Psoas muscle (tissue), 8 donors: ENCODE results near the gene TTR. TPM values are rescaled to one million over a fixed set of nuclear protein-coding genes. Genes with fewer than 3 reads are reported as not detected.

Source experiments
- ATAC-seq, 4 donors: fragments of 200-7000 bp; cut with Tn5 transposase; one replicate each; pipeline ENCODE4 v1.9.1; 2020; ENCODE audit warnings: moderate library complexity in 3 of 4, mild to moderate bottlenecking in 2 of 4
- DNase-seq, 2 donors: peaks; one replicate each; pipeline ENCODE4 v3.0.0-alpha.2; 2020
- H3K27ac ChIP-seq: fragments of 200-600 bp; one replicate; pipeline ENCODE4 v1.8.0; 2022
- H3K27me3 ChIP-seq, 3 donors: fragments of 200-600 bp in 1 of 3; one replicate each; pipeline versions ENCODE4 v1.6.1 to v1.8.0; 2013 to 2022; ENCODE audit warnings: low read length in 2 of 3, mild to moderate bottlenecking in 2 of 3, moderate library complexity in 1 of 3; ENCODE audit not compliant: insufficient read depth in 3 of 3
- H3K36me3 ChIP-seq, 2 donors: fragments of 200-600 bp in 1 of 2; one replicate each; pipeline versions ENCODE4 v1.6.1 to v1.8.0; 2013 to 2022; ENCODE audit warnings: low read depth in 1 of 2, mild to moderate bottlenecking in 1 of 2, moderate library complexity in 1 of 2; ENCODE audit not compliant: insufficient read depth in 1 of 2
- H3K4me1 ChIP-seq: fragments of 200-600 bp; one replicate; pipeline ENCODE4 v1.8.0; 2022
- H3K4me3 ChIP-seq: fragments of 200-600 bp; one replicate; pipeline ENCODE4 v1.8.0; 2022; ENCODE audit warnings: mild to moderate bottlenecking
- H3K9me3 ChIP-seq: fragments of 200-600 bp; one replicate; pipeline ENCODE4 v1.8.0; 2022
- CTCF ChIP-seq: fragments of 200-600 bp; IDR thresholded peaks from one replicate; pipeline ENCODE4 v1.8.0; 2022; ENCODE audit warnings: antibody characterized with exemption
- WGBS, 3 donors: extraction: QIAGEN DNeasy Blood & Tissue Kit; methylation state at CpG; one replicate each; pipeline versions ENCODE4 v1.1.6 to v1.1.7; 2013; 5-methylcytosine and 5-hydroxymethylcytosine counted together
- intact Hi-C, 2 donors: fragments of 100-400 bp; cut with DNase I; formaldehyde crosslinking; loops; one replicate each; pipeline versions ENCODE4 v1.11.0 to v1.14.2; 2022
- polyA plus RNA-seq, 3 donors: library from polyadenylated mRNA; stranded (reverse); fragments of 200-250 nt; gene quantifications; one replicate each; pipeline ENCODE4 v1.2.3, GENCODE V29; 2013
- total RNA-seq, 4 donors: library from RNA; stranded (reverse); fragmentation: NEBNext Ultra II Directional in 2 of 4; extraction: Animal tissue kit (Norgen Biotek cat#: 25700) in 2 of 4; gene quantifications; one replicate each; pipeline versions ENCODE4 v1.2.1 to v1.2.4, GENCODE V29; 2021 to 2023
- donor health status: healthy with polysubstance abuse.
- donor health status: DM: no; HTN: no; CAD: no; lungs with moderate emphysema.
- donor health status: Bipolar disorder and iron deficiency.
- donor health status: healthy.
- donor health status: DM: yes; HTN: yes; CAD: no.
- donor health status: DM: no; HTN: no; CAD: no.
- donor health status: DM: no; HTN: no; CAD: no.
- donor health status: DM: yes; HTN: yes; CAD: no.

The TTR gene
- total and polyA plus RNA-seq, 7 donors: 0.21 to 0.25 TPM; not detected in 5

- no peak for ATAC-seq
- intact Hi-C loops: no loop called here
- no peaks in the 10 kb centered on the region for H3K27me3 ChIP-seq
- 77 to 83% (median 82%) methylated on average over 7 of the region's 7 CpGs for WGBS, 3 donors
- TF ChIP-seq CTCF: no peak
- no peak for DNase-seq
- H3K27ac ChIP-seq: no peak overlapping the region
- H3K4me3 ChIP-seq: no peak overlapping the region
- H3K4me1 ChIP-seq: peaks cover 9% of the 10 kb centered on the region
- H3K36me3 ChIP-seq: no peaks in the 10 kb centered on the region
- no peaks in the 10 kb centered on the region for H3K9me3 ChIP-seq
Observed at GRCh38 chr18:31646332-31647126, 54.9 kb downstream of the TTR start.

- no peak for ATAC-seq
Observed at GRCh38 chr18:31647127-31647753, 55.6 kb downstream of the TTR start.

More at GRCh38 chr18:31647127-31647753, 55.6 kb downstream of the TTR start:
- no peaks in the 10 kb centered on the region for H3K36me3 ChIP-seq
- DNase-seq: no peak
- intact Hi-C loops: no loop called here
- no peak overlapping the region for H3K27ac ChIP-seq
- H3K4me3 ChIP-seq: no peak overlapping the region
- 67 to 73% (median 69%) methylated on average over 4 of the region's 4 CpGs for WGBS, 3 donors
- TF ChIP-seq CTCF: no peak
- H3K9me3 ChIP-seq: no peaks in the 10 kb centered on the region
- peaks cover 9% of the 10 kb centered on the region for H3K4me1 ChIP-seq
- no peaks in the 10 kb centered on the region for H3K27me3 ChIP-seq

Other genes starting within 250 kb of the TTR start
- not detected for gene DSG4, start 215.1 kb upstream of the TTR start, total RNA-seq
- not detected for gene DSG4, start 215.1 kb upstream of the TTR start, polyA plus RNA-seq
- gene DSG3, start 144.1 kb upstream of the TTR start, total RNA-seq: under 1 TPM in 1 of 4 donors, not detected in 3; 0.04 TPM
- gene DSG3, start 144.1 kb upstream of the TTR start, polyA plus RNA-seq: under 1 TPM; under 0.01 to 0.03 (median 0.01) TPM
- gene DSG2, start 93.7 kb upstream of the TTR start, total RNA-seq: 1 to 10 TPM in 2 of 4 donors, under 1 TPM in 2; 0.76 to 1.8 (median 1.2) TPM
- gene DSG2, start 93.7 kb upstream of the TTR start, polyA plus RNA-seq: under 1 TPM; 0.33 to 0.95 (median 0.93) TPM
- gene B4GALT6, start 92.7 kb downstream of the TTR start, total RNA-seq: 10 to 100 TPM in 1 of 4 donors, 1 to 10 TPM in 3; 4.1 to 13.3 (median 9.0) TPM
- gene B4GALT6, start 92.7 kb downstream of the TTR start, polyA plus RNA-seq: 1 to 10 TPM in 2 of 3 donors, under 1 TPM in 1; 0.98 to 6.7 (median 4.0) TPM
- not detected for gene SLC25A52, start 169.0 kb downstream of the TTR start, total RNA-seq
- under 1 TPM in 2 of 3 donors, not detected in 1; 0.05 to 0.78 TPM for gene SLC25A52, start 169.0 kb downstream of the TTR start, polyA plus RNA-seq